RWPE2 (cell line): ENCODE results near the gene CEP250.
A peak's percentile ranks its signal among the peaks of the same experiment; 100 is the strongest.

Experiments
- ATAC-seq: fragments of 200-7000 bp; cut with Tn5 transposase; 3 replicates; pipeline ENCODE4 v1.9.1; 2021; ENCODE audit warnings: low read depth
- DNase-seq: peaks from one replicate; pipeline ENCODE4 v3.0.0-alpha.2; 2020; ENCODE audit warnings: low spot score
- H3K27ac ChIP-seq: fragments of 450-650 bp; 2 replicates; pipeline ENCODE4 v1.5.1; 2017; ENCODE audit warnings: mild to moderate bottlenecking; ENCODE audit not compliant: poor library complexity, severe bottlenecking
- H3K27me3 ChIP-seq: fragments of 250-450 bp; sonication (Bioruptor Pico); 2 replicates; pipeline ENCODE4 v1.5.1; 2021; ENCODE audit warnings: mild to moderate bottlenecking, moderate library complexity; ENCODE audit not compliant: insufficient read depth, poor library complexity, severe bottlenecking
- H3K36me3 ChIP-seq: fragments of 250-450 bp; sonication (Bioruptor Pico); 2 replicates; pipeline ENCODE4 v1.5.1; 2020; ENCODE audit warnings: low read depth, mild to moderate bottlenecking, moderate library complexity
- H3K4me1 ChIP-seq: fragments of 250-450 bp; sonication (Bioruptor Pico); 2 replicates; pipeline ENCODE4 v1.5.1; 2021; ENCODE audit warnings: mild to moderate bottlenecking, moderate library complexity; ENCODE audit not compliant: insufficient read depth, poor library complexity, severe bottlenecking
- H3K4me3 ChIP-seq: fragments of 250-450 bp; sonication (Bioruptor Pico); 2 replicates; pipeline ENCODE4 v1.5.1; 2021; ENCODE audit warnings: mild to moderate bottlenecking, moderate library complexity; ENCODE audit not compliant: severe bottlenecking
- H3K9me3 ChIP-seq: fragments of 250-450 bp; sonication (Bioruptor Pico); 2 replicates; pipeline ENCODE4 v1.5.1; 2021; ENCODE audit warnings: mild to moderate bottlenecking, moderate library complexity; ENCODE audit not compliant: severe bottlenecking
- CTCF ChIP-seq: fragments of 450-650 bp; IDR thresholded peaks from one replicate; pipeline ENCODE4 v1.5.1; 2017; ENCODE audit warnings: mild to moderate bottlenecking, moderate library complexity; ENCODE audit not compliant: poor library complexity, severe bottlenecking

The CEP250 gene

GRCh38 chr20:35518955-35519354 lies 63.6 kb downstream of the CEP250 start:
- H3K9me3 ChIP-seq: no peaks in the 10 kb centered on the region
- no peak for TF ChIP-seq CTCF
- ATAC-seq (no peak), DNase-seq (no peak)
- H3K36me3 ChIP-seq: no peaks in the 10 kb centered on the region
- H3K27me3 ChIP-seq: no peaks in the 10 kb centered on the region
- peaks cover 8% of the 10 kb centered on the region for H3K4me1 ChIP-seq
- no peak overlapping the region for H3K4me3 ChIP-seq
- no peak overlapping the region for H3K27ac ChIP-seq

DNA sequence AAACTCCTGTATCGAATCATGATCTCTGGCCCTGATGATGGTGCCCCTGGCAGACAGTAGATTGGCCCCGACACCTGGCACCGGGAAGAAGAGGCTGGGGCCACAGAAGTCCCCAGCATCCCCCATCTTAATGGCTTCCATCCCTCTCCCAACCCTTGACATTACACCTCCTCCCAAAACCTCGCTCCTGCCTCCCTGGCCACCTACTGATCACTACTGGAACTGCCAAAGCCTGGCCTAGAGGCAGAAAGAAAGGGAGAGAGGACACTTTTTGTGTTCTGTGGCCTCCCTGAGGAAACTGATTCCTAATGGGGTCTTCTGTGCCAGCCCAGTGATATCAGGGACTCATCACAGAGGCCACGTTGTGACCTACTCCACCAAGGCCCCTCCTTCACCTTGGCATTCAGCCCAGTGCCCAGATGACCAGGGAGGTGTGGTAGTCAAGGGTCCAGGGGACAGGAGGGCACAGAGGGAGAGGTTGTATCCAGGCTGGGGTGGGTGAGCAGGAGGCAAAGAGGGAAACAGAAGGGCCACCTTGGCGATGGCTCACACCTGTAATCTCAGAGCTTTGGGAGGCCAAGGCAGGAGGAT lies 68.0 kb downstream of the CEP250 start:
- Histone ChIP-seq H3K4me3 (no peak overlapping the region), H3K4me1 (no peaks in the 10 kb centered on the region), H3K9me3 (no peaks in the 10 kb centered on the region), H3K36me3 (no peaks in the 10 kb centered on the region), H3K27me3 (no peaks in the 10 kb centered on the region), H3K27ac (no peak overlapping the region)
- DNase-seq: no peak
- TF ChIP-seq CTCF: peak; percentile 77
- peak; percentile 51 for ATAC-seq

DNA sequence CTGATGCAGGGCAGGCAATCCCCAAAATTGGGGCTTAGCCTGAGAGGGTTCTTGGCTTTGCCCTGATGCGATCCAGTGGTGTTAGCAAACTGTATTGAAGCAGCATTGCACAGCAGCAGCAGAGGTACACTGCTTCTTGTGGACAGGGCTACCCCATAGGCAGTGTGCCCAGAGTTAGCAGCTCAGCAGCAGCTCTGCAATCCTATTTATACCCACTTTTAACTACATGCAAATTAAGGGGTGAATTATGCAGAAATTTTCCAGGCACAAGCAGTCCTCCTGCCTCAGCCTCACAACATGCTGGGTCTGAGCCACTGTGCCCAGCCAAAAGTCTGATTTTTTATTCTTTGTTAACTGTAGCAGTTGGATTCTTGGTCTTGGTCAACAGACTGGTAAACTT lies 70.2 kb downstream of the CEP250 start:
- no peak for TF ChIP-seq CTCF
- ATAC-seq: no peak

GRCh38 chr20:35527122-35527769 lies 71.8 kb downstream of the CEP250 start:
- no peak overlapping the region for H3K27ac ChIP-seq
- ATAC-seq (no peak), DNase-seq (no peak)
- no peaks in the 10 kb centered on the region for H3K4me1 ChIP-seq
- TF ChIP-seq CTCF: no peak
- H3K36me3 ChIP-seq: no peaks in the 10 kb centered on the region
- H3K27me3 ChIP-seq: no peaks in the 10 kb centered on the region
- H3K4me3 ChIP-seq: no peak overlapping the region
- no peaks in the 10 kb centered on the region for H3K9me3 ChIP-seq

More for the DNA sequence above, 70.2 kb downstream of the CEP250 start:
- Histone ChIP-seq H3K9me3 (no peaks in the 10 kb centered on the region), H3K4me3 (no peak overlapping the region), H3K4me1 (no peaks in the 10 kb centered on the region), H3K36me3 (no peaks in the 10 kb centered on the region), H3K27me3 (no peaks in the 10 kb centered on the region), H3K27ac (no peak overlapping the region)
- no peak for DNase-seq

DNA sequence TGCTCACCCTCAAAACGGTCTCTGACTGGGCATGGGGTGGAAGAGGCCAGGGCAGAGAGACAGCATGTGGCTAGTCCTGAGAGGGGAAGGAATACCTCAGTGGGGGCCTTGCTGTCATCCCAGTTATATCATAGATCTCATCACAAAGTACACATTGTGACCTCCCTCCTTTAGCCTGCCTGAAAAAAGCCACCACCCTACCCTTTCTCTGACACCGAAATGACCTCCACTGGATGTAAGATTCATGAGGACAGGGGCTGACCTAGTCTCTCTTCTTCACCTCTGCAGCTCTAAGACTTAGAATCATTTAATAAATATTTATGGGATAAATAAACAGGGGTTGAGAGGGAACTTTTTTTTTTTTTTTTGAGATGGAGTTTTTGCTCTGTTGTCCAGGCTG lies 74.2 kb downstream of the CEP250 start, which contains the start of gene C20orf173:
TSS of gene C20orf173 (minus strand) at position 101 of the 400 bp plus-strand sequence. CDS start 279 bp downstream, outside the sequence.
- Histone ChIP-seq H3K36me3 (no peaks in the 10 kb centered on the region), H3K27me3 (no peaks in the 10 kb centered on the region), H3K27ac (no peak within 1 kb of the TSS), H3K4me3 (no peak within 1 kb of the TSS), H3K9me3 (no peaks in the 10 kb centered on the region), H3K4me1 (no peaks in the 10 kb centered on the region)
- ATAC-seq: no peak
- no peak for TF ChIP-seq CTCF
- DNase-seq: no peak
